Small intestine (tissue), 7 donors: Measurements from ENCODE around the gene EPHA7. TPM values are rescaled to one million over a fixed set of nuclear protein-coding genes. Genes with fewer than 3 reads are reported as not detected.

Experiments
- DNase-seq, 2 donors: peaks; one replicate each; pipeline versions ENCODE4 v3.0.0 to v3.0.0-alpha.2; 2013
- FAIRE-seq: peaks from 2 replicates; lab custom pipeline; 2012; peaks lifted over from hg19 to GRCh38; lab: Jason Lieb, UNC
- H3K27ac ChIP-seq, 3 donors: one replicate each; pipeline ENCODE4 v1.5.1; 2013; ENCODE audit warnings: low read length in 2 of 3, mild to moderate bottlenecking in 2 of 3, control low read depth in 1 of 3, inconsistent platforms in 1 of 3, low read depth in 1 of 3, moderate library complexity in 1 of 3
- H3K27me3 ChIP-seq, 3 donors: one replicate each; pipeline ENCODE4 v1.6.1; 2013; ENCODE audit warnings: low read length in 3 of 3, inconsistent platforms in 1 of 3; ENCODE audit not compliant: control insufficient read depth in 3 of 3, insufficient read depth in 3 of 3
- H3K36me3 ChIP-seq, 3 donors: one replicate each; pipeline ENCODE4 v1.6.1; 2013; ENCODE audit warnings: low read length in 3 of 3, inconsistent platforms in 1 of 3, low read depth in 1 of 3, mild to moderate bottlenecking in 1 of 3, moderate library complexity in 1 of 3; ENCODE audit not compliant: control insufficient read depth in 3 of 3, insufficient read depth in 2 of 3
- H3K4me1 ChIP-seq, 3 donors: one replicate each; pipeline ENCODE4 v1.6.1; 2013; ENCODE audit warnings: low read length in 2 of 3, inconsistent platforms in 1 of 3, low read depth in 1 of 3, mild to moderate bottlenecking in 1 of 3, moderate library complexity in 1 of 3; ENCODE audit not compliant: control insufficient read depth in 3 of 3, insufficient read depth in 2 of 3
- H3K4me3 ChIP-seq, 3 donors: one replicate each; pipeline ENCODE4 v1.5.1; 2013; ENCODE audit warnings: low read length in 3 of 3, control low read depth in 1 of 3, inconsistent platforms in 1 of 3, low read depth in 1 of 3, mild to moderate bottlenecking in 1 of 3, moderate library complexity in 1 of 3
- H3K9me3 ChIP-seq, 2 donors: one replicate each; pipeline ENCODE4 v1.6.1; 2013; ENCODE audit warnings: low read depth in 1 of 2, low read length in 1 of 2; ENCODE audit not compliant: control insufficient read depth in 2 of 2, insufficient read depth in 1 of 2
- WGBS, 3 donors: extraction: QIAGEN DNeasy Blood & Tissue Kit; methylation state at CpG; one replicate each; pipeline ENCODE4 v1.1.7; 2013; 5-methylcytosine and 5-hydroxymethylcytosine counted together
- polyA plus RNA-seq, 4 donors: library from polyadenylated mRNA; stranded (reverse) in 3 of 4; unstranded in 1 of 4; fragments of 200-250 nt in 3 of 4; fragments of 120-200 nt in 1 of 4; gene quantifications; one replicate each; pipeline versions ENCODE4 v1.2.1 to v1.2.3, GENCODE V29; 2013
- donor health status: healthy with polysubstance abuse.
- donor health status: control.
- donor health status: control.
- donor health status: Bipolar disorder and iron deficiency.
- donor health status: healthy.

Gene EPHA7
- polyA plus RNA-seq, 4 donors, result 0.27 to 3.0 (median 1.1) TPM; not detected in 1

- DNase-seq (peak; percentile 11 to 38), FAIRE-seq (no peak)
- WGBS, 3 donors, result 38 to 50% (median 48%) methylated on average over 2 of the region's 2 CpGs
- Histone ChIP-seq H3K27ac (no peak overlapping the region), H3K4me3 (no peak overlapping the region), H3K27me3 (peaks cover 0 to 24% (median 4%) of the 10 kb centered on the region in 3 donors), H3K36me3 (no peaks in the 10 kb centered on the region), H3K9me3 (no peaks in the 10 kb centered on the region), H3K4me1 (peaks cover 0 to 3% (median 0%) of the 10 kb centered on the region in 3 donors)
These were observed 4.2 kb upstream of the EPHA7 start for GRCh38 chr6:93423542-93423941.

DNA sequence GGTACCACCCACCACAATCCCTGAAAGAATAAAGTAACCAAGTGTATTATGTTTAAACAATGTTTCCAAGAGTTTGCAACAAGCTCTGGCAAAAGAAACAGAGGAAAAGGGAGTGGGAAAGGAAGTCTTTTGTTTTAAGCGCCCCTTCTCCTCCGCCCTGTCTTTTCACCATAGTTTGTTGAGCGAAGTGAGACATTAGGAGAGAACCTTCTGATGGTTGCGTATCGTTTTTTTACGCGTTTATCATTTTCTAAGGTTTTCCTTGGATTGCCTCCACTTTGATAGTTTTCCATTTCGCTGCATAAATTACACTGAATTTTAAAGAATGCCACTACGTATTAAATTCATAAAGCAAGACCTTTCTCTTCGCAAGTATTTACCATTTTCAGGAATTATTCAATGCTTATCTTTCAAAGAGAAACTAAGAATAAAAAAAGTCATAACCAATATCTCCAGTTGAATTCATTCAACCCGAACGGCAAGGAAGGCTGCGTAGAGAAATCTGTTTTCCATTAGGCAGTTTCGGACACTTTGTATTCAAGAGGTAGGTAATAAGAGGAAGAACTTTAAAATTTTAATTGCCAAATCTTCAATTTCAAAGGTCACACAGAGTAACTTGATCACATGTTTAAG is 920 bp upstream of the EPHA7 start:
- H3K4me3 ChIP-seq, result peak overlapping the region in 1 of 3 donors; percentile 47
- WGBS, 3 donors, result 8 to 19% (median 10%) methylated on average over 14 of the region's 14 CpGs
- no peak for FAIRE-seq
- H3K27ac ChIP-seq, result peak overlapping the region in 1 of 3 donors; percentile 63
- DNase-seq, result no peak
- peaks cover 0 to 7% (median 2%) of the 10 kb centered on the region in 3 donors for H3K4me1 ChIP-seq
- peaks cover 4 to 50% (median 14%) of the 10 kb centered on the region in 3 donors for H3K27me3 ChIP-seq
- no peaks in the 10 kb centered on the region for H3K36me3 ChIP-seq
- H3K9me3 ChIP-seq, result no peaks in the 10 kb centered on the region

GRCh38 chr6:93418408-93419303 is 703 bp downstream of the EPHA7 start:
- Histone ChIP-seq H3K4me1 (peaks cover 0 to 7% (median 2%) of the 10 kb centered on the region in 3 donors), H3K27me3 (peaks cover 4 to 50% (median 14%) of the 10 kb centered on the region in 3 donors), H3K36me3 (no peaks in the 10 kb centered on the region), H3K4me3 (peak overlapping the region; percentile 36 to 64 (median 43)), H3K9me3 (no peaks in the 10 kb centered on the region), H3K27ac (peak overlapping the region in 2 of 3 donors; percentile 20 to 67)
- 1 to 2% (median 1%) methylated on average over 82 to 89 of the region's 89 CpGs for WGBS, 3 donors
- FAIRE-seq, result no peak
- peak; percentile 9 to 54 for DNase-seq

DNA sequence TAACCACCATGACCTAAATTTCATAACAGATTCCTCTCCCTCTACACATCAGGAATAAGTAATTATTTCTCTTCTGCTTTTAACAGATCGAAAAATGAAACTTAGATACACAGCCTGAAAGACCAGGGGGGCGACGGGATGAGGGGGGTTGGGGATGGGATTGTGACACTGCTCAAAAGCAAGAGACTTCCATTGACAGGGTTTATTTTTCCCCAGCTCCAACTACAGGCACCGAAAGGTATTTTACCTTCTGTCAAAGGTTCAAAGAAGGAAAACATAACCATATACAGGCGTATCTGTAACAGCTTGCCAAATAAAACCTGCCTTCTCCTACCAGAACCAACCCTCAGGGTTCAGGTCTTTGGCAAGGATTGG is 1.3 kb downstream of the EPHA7 start:
- H3K4me3 ChIP-seq, result peak overlapping the region in 2 of 3 donors; percentile 36 to 64
- DNase-seq, result no peak
- H3K4me1 ChIP-seq, result peaks cover 0 to 7% (median 2%) of the 10 kb centered on the region in 3 donors
- peak overlapping the region in 1 of 3 donors; percentile 50 for H3K27ac ChIP-seq
- 1 to 3% (median 1%) methylated on average over 5 of the region's 5 CpGs for WGBS, 3 donors
- H3K9me3 ChIP-seq, result no peaks in the 10 kb centered on the region
- no peaks in the 10 kb centered on the region for H3K36me3 ChIP-seq
- FAIRE-seq, result no peak
- peaks cover 4 to 50% (median 14%) of the 10 kb centered on the region in 3 donors for H3K27me3 ChIP-seq

GRCh38 chr6:93417421-93418013 is 1.8 kb downstream of the EPHA7 start:
- Histone ChIP-seq H3K9me3 (no peaks in the 10 kb centered on the region), H3K27ac (peak overlapping the region in 1 of 3 donors; percentile 25), H3K27me3 (peaks cover 4 to 50% (median 14%) of the 10 kb centered on the region in 3 donors), H3K36me3 (no peaks in the 10 kb centered on the region), H3K4me1 (peaks cover 0 to 7% (median 2%) of the 10 kb centered on the region in 3 donors), H3K4me3 (peak overlapping the region in 1 of 3 donors; percentile 64)
- FAIRE-seq (no peak), DNase-seq (peak in 1 of 2 donors; percentile 48)
- WGBS, 3 donors, result 2 to 7% (median 2%) methylated on average over 27 of the region's 27 CpGs

DNA sequence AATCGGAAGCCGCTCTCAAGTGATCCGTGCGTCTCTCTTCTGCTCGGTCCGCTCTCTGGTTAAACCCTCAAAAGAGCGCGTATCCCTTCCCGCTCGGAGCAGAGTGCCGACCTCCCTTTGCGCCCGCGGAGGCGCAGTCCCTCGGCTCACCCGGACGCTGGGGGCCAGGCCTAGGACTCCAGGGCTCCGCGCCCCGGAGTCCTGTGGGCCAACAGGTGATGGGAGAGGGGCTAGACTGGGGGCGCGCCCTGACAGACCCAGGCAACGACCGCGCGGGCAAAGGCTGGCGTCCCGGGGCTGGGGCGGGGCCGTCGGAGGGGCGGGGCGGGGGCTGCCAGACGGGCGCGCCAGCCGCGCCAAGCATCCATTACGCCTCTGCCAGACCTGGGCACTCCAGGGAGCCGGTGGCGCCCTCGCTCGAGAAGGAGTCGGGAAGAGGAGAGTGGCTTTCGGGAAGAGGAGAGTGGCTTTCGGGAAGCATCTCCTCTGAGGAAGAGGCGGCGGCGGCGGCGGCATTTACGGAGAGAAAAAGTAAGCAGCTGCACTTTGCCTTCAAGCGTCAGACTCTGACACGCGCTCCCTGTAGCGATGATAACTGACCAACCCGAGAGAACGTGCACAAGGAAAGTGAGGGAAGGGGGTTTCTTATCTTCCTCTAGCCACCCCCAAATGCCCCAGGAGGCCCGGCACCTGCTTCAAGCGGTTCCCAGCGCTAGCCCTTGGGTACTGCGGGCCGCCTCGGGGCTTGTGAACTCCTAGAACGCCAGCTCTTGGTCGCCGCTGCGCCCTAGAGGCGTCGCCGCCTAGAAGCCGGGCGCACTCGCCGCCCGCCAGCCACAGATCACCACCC is 2.6 kb downstream of the EPHA7 start:
- no peak for FAIRE-seq

DNA sequence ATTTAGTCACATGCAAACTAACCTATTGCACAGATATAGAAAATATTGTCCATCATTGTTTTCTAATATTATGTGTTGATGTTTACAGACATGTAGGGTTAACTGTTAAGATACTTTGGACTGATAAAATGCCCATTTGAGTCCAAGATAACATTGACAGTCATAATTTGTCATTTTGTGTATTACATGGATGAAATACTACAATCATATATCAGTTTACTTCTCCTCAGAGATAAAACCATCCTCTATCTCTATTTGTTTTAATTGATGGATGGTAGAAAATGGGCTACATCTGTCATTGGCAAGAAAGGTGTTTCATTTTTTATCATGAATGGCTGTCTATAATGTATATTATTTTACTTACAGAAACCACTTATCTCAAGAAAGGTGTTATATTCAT is 6.2 kb downstream of the EPHA7 start:
- no peak overlapping the region for H3K27ac ChIP-seq
- H3K4me1 ChIP-seq, result peaks cover 0 to 2% (median 2%) of the 10 kb centered on the region in 3 donors
- H3K36me3 ChIP-seq, result no peaks in the 10 kb centered on the region
- no peak for FAIRE-seq
- no peak for DNase-seq
- H3K27me3 ChIP-seq, result peaks cover 0 to 22% (median 11%) of the 10 kb centered on the region in 3 donors
- no peak overlapping the region for H3K4me3 ChIP-seq
- H3K9me3 ChIP-seq, result no peaks in the 10 kb centered on the region

More for the DNA sequence above, 2.6 kb downstream of the EPHA7 start:
- no peaks in the 10 kb centered on the region for H3K36me3 ChIP-seq
- peak; percentile 31 to 65 for DNase-seq
- no peaks in the 10 kb centered on the region for H3K9me3 ChIP-seq
- H3K4me3 ChIP-seq, result peak overlapping the region in 1 of 3 donors; percentile 64
- H3K4me1 ChIP-seq, result peaks cover 0 to 7% (median 2%) of the 10 kb centered on the region in 3 donors
- peak overlapping the region in 2 of 3 donors; percentile 16 to 25 for H3K27ac ChIP-seq
- WGBS, 3 donors, result 1 to 4% (median 1%) methylated on average over 65 to 77 of the region's 77 CpGs
- peaks cover 4 to 50% (median 14%) of the 10 kb centered on the region in 3 donors for H3K27me3 ChIP-seq
